ENCODE data around the gene POLR1H. TPM values are rescaled to one million over a fixed set of nuclear protein-coding genes. Genes with fewer than 3 reads are reported as not detected.
"Not testable (repeated sequence)": the region's sequence is repeated elsewhere in the genome, so short reads cannot be mapped to it uniquely, and the experiment has no call there.

Gene POLR1H
- total and polyA plus RNA-seq, 2 donors, result 91.0 to 95.9 TPM

- Histone ChIP-seq H3K4me1 (ENCODE audit: control insufficient read depth in 2 of 2, insufficient read depth in 2 of 2, low read length in 2 of 2) (no peaks in the 10 kb centered on the region), H3K9me3 (ENCODE audit: control insufficient read depth in 2 of 2, insufficient read depth in 1 of 2, low read length in 1 of 2) (no peaks in the 10 kb centered on the region), H3K27ac (ENCODE audit: low read depth in 1 of 2, low read length in 1 of 2) (no peak overlapping the region), H3K36me3 (ENCODE audit: control insufficient read depth in 2 of 2, insufficient read depth in 2 of 2, low read length in 1 of 2) (no peaks in the 10 kb centered on the region), H3K4me3 (ENCODE audit: low read length in 2 of 2) (no peak overlapping the region), H3K27me3 (ENCODE audit: control insufficient read depth in 2 of 2, insufficient read depth in 1 of 2, low read length in 1 of 2) (no peaks in the 10 kb centered on the region)
- DNase-seq (ENCODE audit: low read depth in 6 of 9, low spot score in 9 of 9), result no peak
- 92% methylated on average over 1 of the region's 1 CpG for WGBS
Measured at GRCh38 chr6:30029588-30029987, 31.5 kb upstream of the POLR1H start.

GRCh38 chr6:30031381-30031780 is 29.7 kb upstream of the POLR1H start:
- H3K9me3 ChIP-seq (ENCODE audit: control insufficient read depth in 2 of 2, insufficient read depth in 1 of 2, low read length in 1 of 2), result no peaks in the 10 kb centered on the region
- peaks cover 0 to 3% of the 10 kb centered on the region in 2 donors for H3K36me3 ChIP-seq (ENCODE audit: control insufficient read depth in 2 of 2, insufficient read depth in 2 of 2, low read length in 1 of 2)
- DNase-seq (ENCODE audit: low read depth in 6 of 9, low spot score in 9 of 9), result no peak
- H3K27ac ChIP-seq (ENCODE audit: low read depth in 1 of 2, low read length in 1 of 2), result no peak overlapping the region
- no peaks in the 10 kb centered on the region for H3K27me3 ChIP-seq (ENCODE audit: control insufficient read depth in 2 of 2, insufficient read depth in 1 of 2, low read length in 1 of 2)
- no peak overlapping the region for H3K4me3 ChIP-seq (ENCODE audit: low read length in 2 of 2)
- H3K4me1 ChIP-seq (ENCODE audit: control insufficient read depth in 2 of 2, insufficient read depth in 2 of 2, low read length in 2 of 2), result no peaks in the 10 kb centered on the region

- H3K36me3 ChIP-seq (ENCODE audit: control insufficient read depth in 2 of 2, insufficient read depth in 2 of 2, low read length in 1 of 2); H3K27ac ChIP-seq (ENCODE audit: low read depth in 1 of 2, low read length in 1 of 2); H3K9me3 ChIP-seq (ENCODE audit: control insufficient read depth in 2 of 2, insufficient read depth in 1 of 2, low read length in 1 of 2); H3K4me3 ChIP-seq (ENCODE audit: low read length in 2 of 2); H3K4me1 ChIP-seq (ENCODE audit: control insufficient read depth in 2 of 2, insufficient read depth in 2 of 2, low read length in 2 of 2); H3K27me3 ChIP-seq (ENCODE audit: control insufficient read depth in 2 of 2, insufficient read depth in 1 of 2, low read length in 1 of 2); DNase-seq (ENCODE audit: low read depth in 6 of 9, low spot score in 9 of 9): not testable (repeated sequence)
- 98% methylated on average over 5 of the region's 5 CpGs for WGBS
Measured at GRCh38 chr6:30033440-30033839, 27.6 kb upstream of the POLR1H start.

DNA sequence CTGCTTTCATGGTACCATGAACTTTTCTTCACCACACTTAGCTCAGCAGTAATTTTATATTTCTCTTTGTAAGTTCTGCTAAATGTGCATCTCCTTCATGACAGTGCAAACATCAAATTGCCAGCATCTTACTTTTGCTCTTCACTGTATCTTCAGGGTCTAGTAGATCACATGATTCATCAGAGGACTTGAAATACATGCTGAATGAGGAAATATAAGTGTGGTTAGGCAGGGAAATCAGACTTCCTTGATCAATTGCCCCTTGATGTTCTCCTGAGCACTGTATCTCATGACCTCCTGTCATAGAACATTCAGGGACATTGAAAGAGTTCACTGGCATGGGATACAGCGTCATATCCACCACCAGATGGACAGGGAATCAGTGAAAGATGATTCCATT is 25.3 kb upstream of the POLR1H start:
- Histone ChIP-seq H3K4me1 (ENCODE audit: control insufficient read depth in 2 of 2, insufficient read depth in 2 of 2, low read length in 2 of 2) (no peaks in the 10 kb centered on the region), H3K36me3 (ENCODE audit: control insufficient read depth in 2 of 2, insufficient read depth in 2 of 2, low read length in 1 of 2) (peaks cover 0 to 3% of the 10 kb centered on the region in 2 donors), H3K27ac (ENCODE audit: low read depth in 1 of 2, low read length in 1 of 2) (no peak overlapping the region), H3K27me3 (ENCODE audit: control insufficient read depth in 2 of 2, insufficient read depth in 1 of 2, low read length in 1 of 2) (no peaks in the 10 kb centered on the region), H3K9me3 (ENCODE audit: control insufficient read depth in 2 of 2, insufficient read depth in 1 of 2, low read length in 1 of 2) (no peaks in the 10 kb centered on the region), H3K4me3 (ENCODE audit: low read length in 2 of 2) (no peak overlapping the region)
- DNase-seq (ENCODE audit: low read depth in 6 of 9, low spot score in 9 of 9), result no peak
- 98% methylated on average over 1 of the region's 1 CpG for WGBS

- no peaks in the 10 kb centered on the region for H3K9me3 ChIP-seq (ENCODE audit: control insufficient read depth in 2 of 2, insufficient read depth in 1 of 2, low read length in 1 of 2)
- 77% methylated on average over 4 of the region's 4 CpGs for WGBS
Measured at GRCh38 chr6:30037182-30037788, 23.8 kb upstream of the POLR1H start.

GRCh38 chr6:30041221-30041620 is 19.8 kb upstream of the POLR1H start:
- over 99% methylated on average over 6 of the region's 6 CpGs for WGBS

More at GRCh38 chr6:30037182-30037788, 23.8 kb upstream of the POLR1H start:
- Histone ChIP-seq H3K4me1 (ENCODE audit: control insufficient read depth in 2 of 2, insufficient read depth in 2 of 2, low read length in 2 of 2) (no peaks in the 10 kb centered on the region), H3K27me3 (ENCODE audit: control insufficient read depth in 2 of 2, insufficient read depth in 1 of 2, low read length in 1 of 2) (no peaks in the 10 kb centered on the region), H3K4me3 (ENCODE audit: low read length in 2 of 2) (no peak overlapping the region), H3K36me3 (ENCODE audit: control insufficient read depth in 2 of 2, insufficient read depth in 2 of 2, low read length in 1 of 2) (peaks cover 0 to 3% of the 10 kb centered on the region in 2 donors), H3K27ac (ENCODE audit: low read depth in 1 of 2, low read length in 1 of 2) (no peak overlapping the region)
- DNase-seq (ENCODE audit: low read depth in 6 of 9, low spot score in 9 of 9), result peak in 2 of 9 donors; percentile 5 to 19

DNA sequence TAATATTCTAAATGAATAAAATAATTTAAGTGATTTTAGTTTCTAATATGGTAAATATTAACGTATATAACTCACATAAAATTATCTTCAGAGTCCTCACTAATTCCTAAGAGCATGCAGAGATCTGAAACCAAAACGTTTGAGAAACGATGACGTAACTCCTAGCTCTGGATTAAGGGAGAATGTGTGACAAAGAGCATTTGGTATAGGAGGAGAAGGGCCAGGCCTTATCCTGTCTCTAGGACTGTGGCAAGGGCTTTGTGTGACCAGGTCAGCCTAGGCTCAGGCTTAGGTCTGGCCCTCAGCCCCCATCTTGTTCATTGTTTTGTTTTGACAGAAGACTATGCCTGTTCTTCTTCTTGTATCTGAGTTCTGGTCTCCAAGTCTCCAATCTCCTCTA is 19.2 kb upstream of the POLR1H start:
- Histone ChIP-seq H3K9me3 (ENCODE audit: control insufficient read depth in 2 of 2, insufficient read depth in 1 of 2, low read length in 1 of 2) (no peaks in the 10 kb centered on the region), H3K27me3 (ENCODE audit: control insufficient read depth in 2 of 2, insufficient read depth in 1 of 2, low read length in 1 of 2) (no peaks in the 10 kb centered on the region), H3K4me3 (ENCODE audit: low read length in 2 of 2) (no peak overlapping the region), H3K4me1 (ENCODE audit: control insufficient read depth in 2 of 2, insufficient read depth in 2 of 2, low read length in 2 of 2) (no peaks in the 10 kb centered on the region), H3K36me3 (ENCODE audit: control insufficient read depth in 2 of 2, insufficient read depth in 2 of 2, low read length in 1 of 2) (no peaks in the 10 kb centered on the region), H3K27ac (ENCODE audit: low read depth in 1 of 2, low read length in 1 of 2) (no peak overlapping the region)
- WGBS, result 95% methylated on average over 4 of the region's 4 CpGs
- no peak for DNase-seq (ENCODE audit: low read depth in 6 of 9, low spot score in 9 of 9)

More at GRCh38 chr6:30041221-30041620, 19.8 kb upstream of the POLR1H start:
- Histone ChIP-seq H3K27me3 (ENCODE audit: control insufficient read depth in 2 of 2, insufficient read depth in 1 of 2, low read length in 1 of 2) (no peaks in the 10 kb centered on the region), H3K27ac (ENCODE audit: low read depth in 1 of 2, low read length in 1 of 2) (no peak overlapping the region), H3K4me1 (ENCODE audit: control insufficient read depth in 2 of 2, insufficient read depth in 2 of 2, low read length in 2 of 2) (no peaks in the 10 kb centered on the region), H3K9me3 (ENCODE audit: control insufficient read depth in 2 of 2, insufficient read depth in 1 of 2, low read length in 1 of 2) (no peaks in the 10 kb centered on the region), H3K36me3 (ENCODE audit: control insufficient read depth in 2 of 2, insufficient read depth in 2 of 2, low read length in 1 of 2) (no peaks in the 10 kb centered on the region), H3K4me3 (ENCODE audit: low read length in 2 of 2) (no peak overlapping the region)
- DNase-seq (ENCODE audit: low read depth in 6 of 9, low spot score in 9 of 9), result no peak

- H3K4me3 ChIP-seq (ENCODE audit: low read length in 2 of 2), result no peak overlapping the region
- 100% methylated on average over 1 of the region's 1 CpG for WGBS
- H3K4me1 ChIP-seq (ENCODE audit: control insufficient read depth in 2 of 2, insufficient read depth in 2 of 2, low read length in 2 of 2), result no peaks in the 10 kb centered on the region
- no peaks in the 10 kb centered on the region for H3K36me3 ChIP-seq (ENCODE audit: control insufficient read depth in 2 of 2, insufficient read depth in 2 of 2, low read length in 1 of 2)
- no peaks in the 10 kb centered on the region for H3K27me3 ChIP-seq (ENCODE audit: control insufficient read depth in 2 of 2, insufficient read depth in 1 of 2, low read length in 1 of 2)
- H3K27ac ChIP-seq (ENCODE audit: low read depth in 1 of 2, low read length in 1 of 2), result no peak overlapping the region
- no peak for DNase-seq (ENCODE audit: low read depth in 6 of 9, low spot score in 9 of 9)
- no peaks in the 10 kb centered on the region for H3K9me3 ChIP-seq (ENCODE audit: control insufficient read depth in 2 of 2, insufficient read depth in 1 of 2, low read length in 1 of 2)
Measured at GRCh38 chr6:30042476-30042875, 18.6 kb upstream of the POLR1H start.

GRCh38 chr6:30042914-30043313 is 18.2 kb upstream of the POLR1H start:
- 89% methylated on average over 1 of the region's 1 CpG for WGBS
- H3K27me3 ChIP-seq (ENCODE audit: control insufficient read depth in 2 of 2, insufficient read depth in 1 of 2, low read length in 1 of 2), result no peaks in the 10 kb centered on the region
- no peaks in the 10 kb centered on the region for H3K4me1 ChIP-seq (ENCODE audit: control insufficient read depth in 2 of 2, insufficient read depth in 2 of 2, low read length in 2 of 2)
- no peak overlapping the region for H3K27ac ChIP-seq (ENCODE audit: low read depth in 1 of 2, low read length in 1 of 2)
- H3K36me3 ChIP-seq (ENCODE audit: control insufficient read depth in 2 of 2, insufficient read depth in 2 of 2, low read length in 1 of 2), result no peaks in the 10 kb centered on the region
- no peak for DNase-seq (ENCODE audit: low read depth in 6 of 9, low spot score in 9 of 9)
- no peaks in the 10 kb centered on the region for H3K9me3 ChIP-seq (ENCODE audit: control insufficient read depth in 2 of 2, insufficient read depth in 1 of 2, low read length in 1 of 2)
- no peak overlapping the region for H3K4me3 ChIP-seq (ENCODE audit: low read length in 2 of 2)
